Stomach (tissue), 9 donors: ENCODE results near the gene RBFOX1. TPM values are rescaled to one million over a fixed set of nuclear protein-coding genes. Genes with fewer than 3 reads are reported as not detected.

Experiments
- DNase-seq, 2 donors: peaks; one replicate each; pipeline versions ENCODE4 v3.0.0 to v3.0.0-alpha.2; 2013 to 2019
- H3K27ac ChIP-seq, 5 donors: fragments of 200-600 bp in 4 of 5; sonication (generic) in 4 of 5; one replicate each; pipeline ENCODE4 v1.5.1; 2013 to 2019; ENCODE audit warnings: mild to moderate bottlenecking in 1 of 5, moderate library complexity in 1 of 5
- H3K27me3 ChIP-seq, 3 donors: fragments of 200-600 bp; sonication (generic); one replicate each; pipeline ENCODE4 v1.5.1; 2017 to 2019; ENCODE audit warnings: mixed run types in 1 of 3
- H3K36me3 ChIP-seq, 4 donors: fragments of 200-600 bp; sonication (generic); 1 replicate in 3 of 4; 2 replicates in 1 of 4; pipeline ENCODE4 v1.5.1; 2016 to 2019
- H3K4me1 ChIP-seq, 4 donors: fragments of 200-600 bp; sonication (generic); one replicate each; pipeline ENCODE4 v1.5.1; 2016 to 2019
- H3K4me3 ChIP-seq, 4 donors: fragments of 200-600 bp; sonication (generic) in 3 of 4; one replicate each; pipeline ENCODE4 v1.5.1; 2016 to 2019; ENCODE audit warnings: mild to moderate bottlenecking in 1 of 4
- H3K9me3 ChIP-seq, 4 donors: fragments of 200-600 bp; sonication (generic); one replicate each; pipeline ENCODE4 v1.5.1; 2016 to 2019
- EP300 ChIP-seq: sonication (generic); formaldehyde crosslinking; IDR thresholded peaks from one replicate; pipeline ENCODE4 v1.6.1; 2017; ENCODE audit warnings: antibody characterized with exemption
- POLR2A ChIP-seq, 4 donors: fragments of 450-650 bp; IDR thresholded peaks; one replicate each; pipeline ENCODE4 v1.6.1; 2016; ENCODE audit warnings: antibody characterized with exemption in 4 of 4, control low read depth in 2 of 4, mild to moderate bottlenecking in 1 of 4, moderate library complexity in 1 of 4
- POLR2AphosphoS5 ChIP-seq, 3 donors: sonication (generic); formaldehyde crosslinking; IDR thresholded peaks; one replicate each; pipeline ENCODE4 v1.6.1; 2016; ENCODE audit warnings: antibody characterized with exemption in 3 of 3
- WGBS, 5 donors: extraction: QIAGEN DNeasy Blood & Tissue Kit in 3 of 5; methylation state at CpG; one replicate each; pipeline versions ENCODE4 v1.1.5 to v1.1.7; 2013 to 2018; 5-methylcytosine and 5-hydroxymethylcytosine counted together
- intact Hi-C: fragments of 100-400 bp; cut with DNase I; formaldehyde crosslinking; loops from one replicate; pipeline ENCODE4 v1.15.1; 2023; ENCODE audit warnings: low total_unique reads
- polyA plus RNA-seq, 3 donors: library from polyadenylated mRNA; stranded (reverse); fragments of 200-250 nt; gene quantifications; one replicate each; pipeline ENCODE4 v1.2.3, GENCODE V29; 2013
- total RNA-seq, 5 donors: library from RNA; depleted of rRNA; stranded (reverse); fragments of >200 nt; gene quantifications; one replicate each; pipeline versions ENCODE4 v1.1.0 to v1.2.3, GENCODE V29; 2014 to 2016
- TF ChIP-seq, protein P1 (sequence below), 7 experiments: fragments of 450-650 bp in 4 of 7; fragments of 200-600 bp in 3 of 7; sonication (generic) in 3 of 7; IDR thresholded peaks; one replicate each; pipeline ENCODE4 v1.5.1; 2016 to 2019; ENCODE audit warnings: antibody characterized with exemption in 7 of 7, control low read depth in 2 of 7, mild to moderate bottlenecking in 1 of 7
- donor health status: healthy with polysubstance abuse.
- donor health status: Bipolar disorder and iron deficiency.
- donor health status: healthy.

The RBFOX1 gene
- total and polyA plus RNA-seq, 8 donors, result 0.03 to 20.9 (median 0.35) TPM; not detected in 4

- 80 to 86% (median 81%) methylated on average over 14 of the region's 14 CpGs for WGBS, 5 donors
- Histone ChIP-seq H3K27ac (no peak overlapping the region), H3K27me3 (no peaks in the 10 kb centered on the region), H3K4me3 (no peak overlapping the region), H3K4me1 (no peaks in the 10 kb centered on the region), H3K36me3 (no peaks in the 10 kb centered on the region), H3K9me3 (no peaks in the 10 kb centered on the region)
- no peak for DNase-seq
- TF ChIP-seq POLR2AphosphoS5 (IDR thresholded peaks at IDR 0.05) (no peak), EP300 (no peak), POLR2A (IDR thresholded peaks at IDR 0.05) (no peak)
- TF ChIP-seq, protein P1, sequence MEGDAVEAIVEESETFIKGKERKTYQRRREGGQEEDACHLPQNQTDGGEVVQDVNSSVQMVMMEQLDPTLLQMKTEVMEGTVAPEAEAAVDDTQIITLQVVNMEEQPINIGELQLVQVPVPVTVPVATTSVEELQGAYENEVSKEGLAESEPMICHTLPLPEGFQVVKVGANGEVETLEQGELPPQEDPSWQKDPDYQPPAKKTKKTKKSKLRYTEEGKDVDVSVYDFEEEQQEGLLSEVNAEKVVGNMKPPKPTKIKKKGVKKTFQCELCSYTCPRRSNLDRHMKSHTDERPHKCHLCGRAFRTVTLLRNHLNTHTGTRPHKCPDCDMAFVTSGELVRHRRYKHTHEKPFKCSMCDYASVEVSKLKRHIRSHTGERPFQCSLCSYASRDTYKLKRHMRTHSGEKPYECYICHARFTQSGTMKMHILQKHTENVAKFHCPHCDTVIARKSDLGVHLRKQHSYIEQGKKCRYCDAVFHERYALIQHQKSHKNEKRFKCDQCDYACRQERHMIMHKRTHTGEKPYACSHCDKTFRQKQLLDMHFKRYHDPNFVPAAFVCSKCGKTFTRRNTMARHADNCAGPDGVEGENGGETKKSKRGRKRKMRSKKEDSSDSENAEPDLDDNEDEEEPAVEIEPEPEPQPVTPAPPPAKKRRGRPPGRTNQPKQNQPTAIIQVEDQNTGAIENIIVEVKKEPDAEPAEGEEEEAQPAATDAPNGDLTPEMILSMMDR (IDR thresholded peaks at IDR 0.05), result no peak
- intact Hi-C loops, result no loop called here
These were observed 292.5 kb downstream of the RBFOX1 start for GRCh38 chr16:7624871-7625766.

DNA sequence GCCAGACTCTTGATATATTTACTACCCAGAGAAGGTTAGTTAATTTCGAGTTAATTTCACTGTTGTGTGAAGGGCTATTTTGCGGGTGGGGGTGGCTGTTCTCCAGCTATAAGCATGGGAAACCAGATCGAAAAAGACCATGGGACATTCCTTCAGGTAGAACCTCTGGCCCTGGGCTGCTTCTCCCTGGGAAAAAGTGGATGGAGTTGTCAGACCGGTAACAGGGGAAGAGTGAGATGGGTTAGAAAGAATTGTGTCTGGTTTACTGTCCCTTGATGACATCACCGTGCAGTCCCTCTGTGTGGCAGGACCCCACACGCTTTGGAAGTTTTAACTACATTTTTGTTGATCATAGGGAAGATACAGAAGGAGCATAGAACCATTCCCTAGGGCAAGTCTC lies 296.3 kb downstream of the RBFOX1 start:
- Histone ChIP-seq H3K27me3 (no peaks in the 10 kb centered on the region), H3K4me1 (no peaks in the 10 kb centered on the region), H3K4me3 (no peak overlapping the region), H3K9me3 (no peaks in the 10 kb centered on the region), H3K27ac (no peak overlapping the region), H3K36me3 (no peaks in the 10 kb centered on the region)
- TF ChIP-seq POLR2AphosphoS5 (IDR thresholded peaks at IDR 0.05), result no peak
- no peak for DNase-seq
- 84 to 91% (median 88%) methylated on average over 6 of the region's 6 CpGs for WGBS, 5 donors
- intact Hi-C loops, result no loop called here

DNA sequence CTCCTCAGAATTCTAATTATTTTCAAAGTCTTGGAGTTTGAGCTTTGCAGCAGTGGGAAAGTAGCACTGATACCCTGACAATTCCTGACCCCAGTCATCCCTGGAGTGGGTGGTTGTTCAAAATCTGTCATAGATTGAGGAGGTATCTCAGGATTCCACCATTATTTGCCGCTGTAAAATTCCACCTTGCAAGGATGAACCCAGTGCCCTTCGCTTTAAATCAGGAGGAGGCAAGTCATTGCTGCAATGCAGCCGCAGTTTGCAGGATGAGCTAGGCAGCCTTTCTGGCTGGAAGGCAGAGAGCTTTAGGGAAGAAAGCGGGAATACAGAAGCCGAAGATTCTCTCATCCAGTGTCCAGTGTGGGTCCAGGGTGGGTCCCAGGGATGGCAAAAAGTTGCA lies 296.9 kb downstream of the RBFOX1 start:
- Histone ChIP-seq H3K27ac (no peak overlapping the region), H3K4me3 (no peak overlapping the region), H3K36me3 (no peaks in the 10 kb centered on the region), H3K9me3 (no peaks in the 10 kb centered on the region), H3K27me3 (no peaks in the 10 kb centered on the region), H3K4me1 (no peaks in the 10 kb centered on the region)
- intact Hi-C loops, result no loop called here
- 94 to 97% (median 94%) methylated on average over 5 of the region's 5 CpGs for WGBS, 5 donors
- TF ChIP-seq, protein P1 (IDR thresholded peaks at IDR 0.05), result no peak
- TF ChIP-seq POLR2A (IDR thresholded peaks at IDR 0.05), result no peak
- TF ChIP-seq POLR2AphosphoS5 (IDR thresholded peaks at IDR 0.05), result no peak
- no peak for TF ChIP-seq EP300
- DNase-seq, result no peak

DNA sequence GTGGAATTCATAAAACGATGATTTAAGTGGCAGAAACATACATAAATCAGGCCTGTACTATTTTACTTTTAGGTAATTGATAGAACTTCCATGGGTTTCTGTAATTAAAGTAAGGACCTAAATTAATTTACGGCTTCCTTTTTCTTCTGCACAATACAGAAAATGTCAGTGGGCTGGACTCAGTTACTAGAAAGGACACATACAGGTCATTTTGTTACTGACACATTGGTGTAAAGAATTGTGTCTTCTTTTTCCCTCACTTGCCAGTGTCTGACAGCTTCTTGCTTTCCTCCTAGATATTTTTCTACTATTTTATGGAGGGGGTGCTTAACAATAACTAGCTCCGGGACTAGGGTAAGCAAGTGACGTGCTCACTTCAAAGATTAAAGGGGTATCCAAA lies 304.8 kb downstream of the RBFOX1 start:
- H3K36me3 ChIP-seq, result no peaks in the 10 kb centered on the region
- peaks cover 0 to 6% (median 3%) of the 10 kb centered on the region in 4 donors for H3K9me3 ChIP-seq
- TF ChIP-seq, protein P1 (IDR thresholded peaks at IDR 0.05), result no peak
- TF ChIP-seq POLR2A (IDR thresholded peaks at IDR 0.05) (no peak), EP300 (no peak), POLR2AphosphoS5 (IDR thresholded peaks at IDR 0.05) (no peak)
- intact Hi-C loops, result no loop called here
- no peak for DNase-seq
- 78 to 94% (median 91%) methylated on average over 4 of the region's 4 CpGs for WGBS, 5 donors
- no peaks in the 10 kb centered on the region for H3K4me1 ChIP-seq
- no peak overlapping the region for H3K27ac ChIP-seq
- H3K27me3 ChIP-seq, result no peaks in the 10 kb centered on the region
- no peak overlapping the region for H3K4me3 ChIP-seq

- 84 to 92% (median 86%) methylated on average over 5 of the region's 5 CpGs for WGBS, 5 donors
- H3K4me3 ChIP-seq, result no peak overlapping the region
- peaks cover 0 to 6% (median 3%) of the 10 kb centered on the region in 4 donors for H3K9me3 ChIP-seq
These were observed 305.7 kb downstream of the RBFOX1 start for GRCh38 chr16:7638306-7638705.

More at GRCh38 chr16:7638306-7638705, 305.7 kb downstream of the RBFOX1 start:
- no peak for DNase-seq
- no peaks in the 10 kb centered on the region for H3K4me1 ChIP-seq
- H3K36me3 ChIP-seq, result no peaks in the 10 kb centered on the region
- TF ChIP-seq, protein P1 (IDR thresholded peaks at IDR 0.05), result no peak
- no peak for TF ChIP-seq EP300
- TF ChIP-seq POLR2AphosphoS5 (IDR thresholded peaks at IDR 0.05), result no peak
- TF ChIP-seq POLR2A (IDR thresholded peaks at IDR 0.05), result no peak
- intact Hi-C loops, result no loop called here
- no peaks in the 10 kb centered on the region for H3K27me3 ChIP-seq
- H3K27ac ChIP-seq, result no peak overlapping the region
